ENCODE results near the gene ZMIZ1. TPM values are rescaled to one million over a fixed set of nuclear protein-coding genes. Genes with fewer than 3 reads are reported as not detected.

Gene ZMIZ1
- total and polyA plus RNA-seq, 2 experiments from 2014 or later, result 9.2 to 30.9 TPM

DNA sequence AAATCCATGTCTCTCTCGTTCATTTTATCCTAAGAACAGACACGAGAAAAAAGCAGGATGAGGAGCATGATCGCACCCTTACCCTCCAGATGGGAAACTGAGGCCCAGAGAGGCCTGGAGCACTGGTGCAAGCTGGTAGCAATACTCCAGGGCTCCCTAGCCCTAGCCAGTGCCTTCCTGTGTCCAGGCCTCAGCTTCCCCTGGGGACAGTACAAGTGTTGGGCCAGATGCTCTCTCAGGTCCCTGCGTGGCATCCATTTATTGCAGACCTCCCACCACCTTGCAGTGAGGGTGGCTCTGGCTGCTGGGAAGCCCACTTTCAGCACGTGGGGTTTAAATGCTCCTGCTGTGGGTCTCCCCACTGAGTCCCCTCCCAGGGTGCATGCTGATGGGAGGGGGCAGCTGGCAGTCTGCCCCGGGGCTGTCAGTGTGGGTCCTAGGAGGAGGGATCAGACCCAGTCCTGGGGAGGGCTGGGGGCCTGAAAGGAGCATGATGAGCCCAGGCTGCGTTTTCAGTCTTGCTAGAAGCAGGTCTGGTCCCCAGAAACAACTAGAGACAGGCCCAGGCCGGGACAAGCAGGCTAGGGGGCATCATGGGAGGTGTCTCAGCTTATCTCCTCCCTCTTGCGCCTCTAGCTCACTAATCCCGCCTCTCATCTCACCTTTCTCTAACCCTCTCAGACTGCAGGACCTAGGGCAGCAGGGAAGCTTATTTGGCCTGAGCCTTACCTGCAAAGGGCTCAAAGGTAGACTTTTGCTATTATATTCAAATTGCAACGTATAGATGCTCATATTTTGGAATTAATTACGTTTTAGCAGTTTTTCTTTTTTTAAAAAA lies 277.8 kb downstream of the ZMIZ1 start:
- H2AFZ ChIP-seq, result peak overlapping the region; percentile 94
- no peaks in the 10 kb centered on the region for H3K9me2 ChIP-seq (ENCODE audit: insufficient read depth)
- Mint-ChIP-seq H3K27me3 (ENCODE audit: insufficient read depth, low read depth, poor library complexity) (peaks cover 3% of the 10 kb centered on the region), H3K4me1 (peaks cover 11% of the 10 kb centered on the region; the same call in 2 of the 3 replicates), H3K27ac (no peak overlapping the region), H3K4me3 (peak overlapping the region; percentile 81), H3K36me3 (ENCODE audit: low read depth) (peaks cover 27% of the 10 kb centered on the region), H3K9me3 (no peaks in the 10 kb centered on the region)
- no peaks in the 10 kb centered on the region for H3K27me3 ChIP-seq (ENCODE audit: insufficient read depth)
- H3K36me3 ChIP-seq (ENCODE audit: insufficient read depth), result no peaks in the 10 kb centered on the region
- TF ChIP-seq NANOG (IDR thresholded peaks at IDR 0.05; ENCODE audit: borderline replicate concordance) (no peak), POLR2AphosphoS5 (IDR thresholded peaks at IDR 0.05; ENCODE audit: low read depth) (no peak), ZNF331 (CRISPR knock-in tag; IDR thresholded peaks at IDR 0.05; ENCODE audit: low read depth) (no peak), ZNF114 (CRISPR knock-in tag; IDR thresholded peaks at IDR 0.05) (no peak), CTCF (conservative IDR thresholded peaks at IDR 0.05; ENCODE audit: low read depth in 2 of 2) (no peak), REST (IDR thresholded peaks at IDR 0.05; ENCODE audit: unreplicated experiment) (no peak), STAT1 (IDR thresholded peaks at IDR 0.05; ENCODE audit: unreplicated experiment) (no peak), EZH2phosphoT487 (IDR thresholded peaks at IDR 0.05; ENCODE audit: unreplicated experiment) (no peak), CREB1 (CRISPR knock-in tag; IDR thresholded peaks at IDR 0.05; ENCODE audit: low read depth) (no peak)
- TF ChIP-seq, protein P1, sequence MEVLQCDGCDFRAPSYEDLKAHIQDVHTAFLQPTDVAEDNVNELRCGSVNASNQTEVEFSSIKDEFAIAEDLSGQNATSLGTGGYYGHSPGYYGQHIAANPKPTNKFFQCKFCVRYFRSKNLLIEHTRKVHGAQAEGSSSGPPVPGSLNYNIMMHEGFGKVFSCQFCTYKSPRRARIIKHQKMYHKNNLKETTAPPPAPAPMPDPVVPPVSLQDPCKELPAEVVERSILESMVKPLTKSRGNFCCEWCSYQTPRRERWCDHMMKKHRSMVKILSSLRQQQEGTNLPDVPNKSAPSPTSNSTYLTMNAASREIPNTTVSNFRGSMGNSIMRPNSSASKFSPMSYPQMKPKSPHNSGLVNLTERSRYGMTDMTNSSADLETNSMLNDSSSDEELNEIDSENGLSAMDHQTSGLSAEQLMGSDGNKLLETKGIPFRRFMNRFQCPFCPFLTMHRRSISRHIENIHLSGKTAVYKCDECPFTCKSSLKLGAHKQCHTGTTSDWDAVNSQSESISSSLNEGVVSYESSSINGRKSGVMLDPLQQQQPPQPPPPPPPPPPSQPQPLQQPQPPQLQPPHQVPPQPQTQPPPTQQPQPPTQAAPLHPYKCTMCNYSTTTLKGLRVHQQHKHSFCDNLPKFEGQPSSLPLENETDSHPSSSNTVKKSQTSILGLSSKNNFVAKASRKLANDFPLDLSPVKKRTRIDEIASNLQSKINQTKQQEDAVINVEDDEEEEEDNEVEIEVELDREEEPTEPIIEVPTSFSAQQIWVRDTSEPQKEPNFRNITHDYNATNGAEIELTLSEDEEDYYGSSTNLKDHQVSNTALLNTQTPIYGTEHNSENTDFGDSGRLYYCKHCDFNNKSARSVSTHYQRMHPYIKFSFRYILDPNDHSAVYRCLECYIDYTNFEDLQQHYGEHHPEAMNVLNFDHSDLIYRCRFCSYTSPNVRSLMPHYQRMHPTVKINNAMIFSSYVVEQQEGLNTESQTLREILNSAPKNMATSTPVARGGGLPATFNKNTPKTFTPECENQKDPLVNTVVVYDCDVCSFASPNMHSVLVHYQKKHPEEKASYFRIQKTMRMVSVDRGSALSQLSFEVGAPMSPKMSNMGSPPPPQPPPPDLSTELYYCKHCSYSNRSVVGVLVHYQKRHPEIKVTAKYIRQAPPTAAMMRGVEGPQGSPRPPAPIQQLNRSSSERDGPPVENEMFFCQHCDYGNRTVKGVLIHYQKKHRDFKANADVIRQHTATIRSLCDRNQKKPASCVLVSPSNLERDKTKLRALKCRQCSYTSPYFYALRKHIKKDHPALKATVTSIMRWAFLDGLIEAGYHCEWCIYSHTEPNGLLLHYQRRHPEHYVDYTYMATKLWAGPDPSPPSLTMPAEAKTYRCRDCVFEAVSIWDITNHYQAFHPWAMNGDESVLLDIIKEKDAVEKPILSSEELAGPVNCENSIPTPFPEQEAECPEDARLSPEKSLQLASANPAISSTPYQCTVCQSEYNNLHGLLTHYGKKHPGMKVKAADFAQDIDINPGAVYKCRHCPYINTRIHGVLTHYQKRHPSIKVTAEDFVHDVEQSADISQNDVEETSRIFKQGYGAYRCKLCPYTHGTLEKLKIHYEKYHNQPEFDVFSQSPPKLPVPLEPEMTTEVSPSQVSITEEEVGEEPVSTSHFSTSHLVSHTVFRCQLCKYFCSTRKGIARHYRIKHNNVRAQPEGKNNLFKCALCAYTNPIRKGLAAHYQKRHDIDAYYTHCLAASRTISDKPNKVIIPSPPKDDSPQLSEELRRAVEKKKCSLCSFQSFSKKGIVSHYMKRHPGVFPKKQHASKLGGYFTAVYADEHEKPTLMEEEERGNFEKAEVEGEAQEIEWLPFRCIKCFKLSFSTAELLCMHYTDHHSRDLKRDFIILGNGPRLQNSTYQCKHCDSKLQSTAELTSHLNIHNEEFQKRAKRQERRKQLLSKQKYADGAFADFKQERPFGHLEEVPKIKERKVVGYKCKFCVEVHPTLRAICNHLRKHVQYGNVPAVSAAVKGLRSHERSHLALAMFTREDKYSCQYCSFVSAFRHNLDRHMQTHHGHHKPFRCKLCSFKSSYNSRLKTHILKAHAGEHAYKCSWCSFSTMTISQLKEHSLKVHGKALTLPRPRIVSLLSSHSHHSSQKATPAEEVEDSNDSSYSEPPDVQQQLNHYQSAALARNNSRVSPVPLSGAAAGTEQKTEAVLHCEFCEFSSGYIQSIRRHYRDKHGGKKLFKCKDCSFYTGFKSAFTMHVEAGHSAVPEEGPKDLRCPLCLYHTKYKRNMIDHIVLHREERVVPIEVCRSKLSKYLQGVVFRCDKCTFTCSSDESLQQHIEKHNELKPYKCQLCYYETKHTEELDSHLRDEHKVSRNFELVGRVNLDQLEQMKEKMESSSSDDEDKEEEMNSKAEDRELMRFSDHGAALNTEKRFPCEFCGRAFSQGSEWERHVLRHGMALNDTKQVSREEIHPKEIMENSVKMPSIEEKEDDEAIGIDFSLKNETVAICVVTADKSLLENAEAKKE (CRISPR knock-in tag; IDR thresholded peaks at IDR 0.05), result no peak
- H3K4me1 ChIP-seq (ENCODE audit: insufficient read depth), result peaks cover 7% of the 10 kb centered on the region
- H3K27ac ChIP-seq (ENCODE audit: low read depth), result peak overlapping the region; percentile 42; the same call in 1 of the 2 replicates
- peak overlapping the region; percentile 75 for H3K4me3 ChIP-seq
- peaks cover 8% of the 10 kb centered on the region; the same call in 1 of the 2 replicates for H4K20me1 ChIP-seq (replicated peaks; ENCODE audit: insufficient read depth)
- H3F3A ChIP-seq (replicated peaks; ENCODE audit: low read depth), result peaks cover 7% of the 10 kb centered on the region
- peak overlapping the region; percentile 66 for H3K4me2 ChIP-seq
- ATAC-seq, result peak; percentile 75
- DNase-seq (ENCODE audit: low spot score), result peak; percentile 71
- H3K79me2 ChIP-seq (replicated peaks; ENCODE audit: insufficient read depth), result peaks cover 11% of the 10 kb centered on the region

Data from GM23338 (cell line).